Inflammatory macrophage treated with lipopolysaccharide for 4 hours (primary cell): ENCODE measurements around the gene PEF1.

Source experiments
- DNase-seq: peaks from one replicate; pipeline ENCODE4 v3.0.0-alpha.2; 2020

The PEF1 gene

GRCh38 chr1:31626223-31627207 lies 18.2 kb downstream of the PEF1 start:
- peak; percentile 30 for DNase-seq

GRCh38 chr1:31625561-31626222 lies 19.0 kb downstream of the PEF1 start:
- peak; percentile 60 for DNase-seq

DNA sequence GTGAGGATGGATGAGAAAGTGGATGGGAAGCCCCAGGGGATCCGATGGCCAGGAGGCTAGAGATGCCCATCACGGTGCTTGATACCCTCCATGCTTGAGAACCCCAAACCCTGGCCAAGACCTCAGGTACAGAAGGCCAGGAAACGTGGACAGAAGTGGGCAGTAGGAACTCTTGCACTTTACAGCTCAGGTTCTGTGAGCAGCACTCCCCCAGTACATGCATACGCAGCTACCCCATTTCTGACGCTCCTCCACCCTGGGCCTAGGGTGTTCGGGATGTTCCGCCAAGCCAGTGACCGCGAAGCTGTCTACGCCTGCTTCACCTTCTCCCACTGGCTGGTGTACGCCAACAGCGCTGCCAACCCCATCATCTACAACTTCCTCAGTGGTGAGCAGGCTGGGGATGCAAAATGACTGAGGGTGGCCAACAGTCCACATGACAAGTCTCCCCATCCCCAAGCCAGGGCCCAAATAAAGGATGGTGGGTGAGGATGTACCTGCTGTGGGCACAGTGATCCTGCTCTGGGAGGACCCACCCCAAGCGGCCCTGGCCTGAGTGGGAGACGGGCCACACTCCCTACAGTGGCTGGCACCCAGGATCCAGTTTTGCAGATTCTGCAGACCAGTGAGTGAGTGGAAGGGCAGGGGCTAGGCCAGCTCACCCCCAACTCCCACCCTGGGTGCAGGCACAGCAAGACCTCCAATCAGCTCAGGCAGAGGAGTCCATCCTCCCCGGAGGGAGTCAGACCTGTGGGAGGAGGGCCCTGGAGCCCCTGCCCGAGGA lies 19.8 kb downstream of the PEF1 start:
- DNase-seq = no peak

DNA sequence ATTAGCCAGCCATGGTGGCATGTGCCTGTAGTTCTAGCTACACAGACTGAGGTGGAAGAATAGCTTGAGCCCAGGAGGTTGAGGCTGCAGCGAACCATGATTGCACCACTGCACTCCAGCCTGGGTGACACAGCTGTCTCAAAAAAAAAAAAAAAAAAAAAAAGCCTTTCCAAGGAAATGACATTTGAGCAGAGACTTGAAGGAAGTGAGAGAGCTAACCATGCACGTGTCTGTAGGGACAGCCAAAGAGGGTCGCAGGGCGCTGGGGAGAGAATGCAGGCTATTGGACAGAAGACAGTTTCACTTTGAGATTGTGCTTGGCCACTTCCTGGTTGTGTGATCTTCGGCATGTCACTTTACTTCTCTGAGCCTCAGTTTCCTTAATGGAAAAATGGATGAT lies 20.4 kb downstream of the PEF1 start:
- DNase-seq = peak; percentile 73

DNA sequence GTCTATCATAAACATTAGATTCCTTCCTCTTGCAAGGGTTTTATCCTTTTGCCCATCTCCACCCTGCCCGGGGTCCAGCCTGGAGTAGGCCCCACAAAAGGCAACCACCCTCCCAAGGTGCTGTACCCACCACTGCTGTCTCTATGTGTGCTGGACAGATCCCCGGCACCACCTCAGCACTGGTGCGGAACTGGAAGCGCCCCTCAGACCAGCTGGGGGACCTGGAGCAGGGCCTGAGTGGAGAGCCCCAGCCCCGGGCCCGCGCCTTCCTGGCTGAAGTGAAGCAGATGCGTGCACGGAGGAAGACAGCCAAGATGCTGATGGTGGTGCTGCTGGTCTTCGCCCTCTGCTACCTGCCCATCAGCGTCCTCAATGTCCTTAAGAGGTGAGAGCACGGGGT lies 21.3 kb downstream of the PEF1 start:
- no peak for DNase-seq

GRCh38 chr1:31621847-31622730 lies 22.6 kb downstream of the PEF1 start:
- DNase-seq = no peak

GRCh38 chr1:31621498-31621820 lies 23.2 kb downstream of the PEF1 start:
- DNase-seq = no peak

DNA sequence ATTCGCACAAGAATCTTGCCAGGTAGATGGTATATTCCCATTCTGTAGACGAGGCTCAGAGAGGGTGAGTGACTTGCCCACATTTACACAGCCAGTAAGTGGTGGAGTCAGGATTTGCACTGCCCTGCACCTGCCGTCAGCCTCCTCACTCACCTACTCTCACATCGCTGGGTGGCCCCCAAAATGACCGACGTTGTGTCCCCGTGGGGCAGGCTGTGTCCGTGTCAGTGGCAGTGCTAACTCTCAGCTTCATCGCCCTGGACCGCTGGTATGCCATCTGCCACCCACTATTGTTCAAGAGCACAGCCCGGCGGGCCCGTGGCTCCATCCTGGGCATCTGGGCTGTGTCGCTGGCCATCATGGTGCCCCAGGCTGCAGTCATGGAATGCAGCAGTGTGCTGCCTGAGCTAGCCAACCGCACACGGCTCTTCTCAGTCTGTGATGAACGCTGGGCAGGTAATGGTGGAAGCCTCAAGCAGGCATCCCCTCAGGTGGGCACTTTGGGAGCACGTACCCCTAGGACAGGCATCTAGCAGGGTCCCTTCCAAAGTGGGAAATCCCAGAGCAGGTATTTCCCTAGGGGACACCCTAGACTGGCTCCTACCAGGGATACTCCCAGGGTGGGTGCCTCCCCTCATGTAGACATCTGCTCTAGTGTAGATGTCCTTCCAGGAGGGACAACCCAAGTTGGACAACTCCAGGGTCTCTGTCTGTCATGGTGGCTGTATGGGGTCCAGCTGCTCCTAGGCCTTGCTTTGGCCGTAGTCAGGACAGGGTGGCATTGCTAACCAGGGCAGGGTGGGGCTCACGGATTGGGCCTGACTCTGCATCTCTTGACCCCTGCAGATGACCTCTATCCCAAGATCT lies 23.8 kb downstream of the PEF1 start:
- no peak for DNase-seq

DNA sequence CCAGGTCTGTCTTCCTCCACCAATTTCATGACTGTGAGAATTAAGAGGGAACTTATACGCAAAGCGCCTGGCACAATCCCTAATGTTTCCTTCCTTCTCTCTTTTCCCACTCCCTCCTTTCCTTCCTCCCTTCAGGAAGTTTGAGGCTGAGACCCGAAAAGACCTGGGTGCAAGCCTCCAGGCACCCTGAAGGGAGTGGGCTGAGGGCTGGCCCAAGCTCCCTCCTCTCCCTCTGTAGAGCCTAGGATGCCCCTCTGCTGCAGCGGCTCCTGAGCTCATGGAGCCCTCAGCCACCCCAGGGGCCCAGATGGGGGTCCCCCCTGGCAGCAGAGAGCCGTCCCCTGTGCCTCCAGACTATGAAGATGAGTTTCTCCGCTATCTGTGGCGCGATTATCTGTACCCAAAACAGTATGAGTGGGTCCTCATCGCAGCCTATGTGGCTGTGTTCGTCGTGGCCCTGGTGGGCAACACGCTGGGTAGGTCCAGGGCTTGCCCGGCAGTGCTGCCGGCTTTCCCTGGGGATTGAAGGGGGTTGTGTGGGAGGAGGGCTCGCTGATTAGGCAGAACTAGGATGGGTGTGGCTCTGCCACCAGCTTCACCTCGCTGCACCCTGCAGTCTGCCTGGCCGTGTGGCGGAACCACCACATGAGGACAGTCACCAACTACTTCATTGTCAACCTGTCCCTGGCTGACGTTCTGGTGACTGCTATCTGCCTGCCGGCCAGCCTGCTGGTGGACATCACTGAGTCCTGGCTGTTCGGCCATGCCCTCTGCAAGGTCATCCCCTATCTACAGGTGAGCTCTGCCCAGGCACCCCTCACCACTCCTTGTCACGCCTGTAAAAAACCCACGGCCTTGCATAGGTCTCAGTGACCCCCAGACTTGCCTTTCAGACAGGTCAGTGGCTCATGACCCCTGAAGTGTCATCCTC lies 25.5 kb downstream of the PEF1 start:
- DNase-seq = no peak

- peak; percentile 30 for DNase-seq
Measured at GRCh38 chr1:31617916-31618746, 26.5 kb downstream of the PEF1 start.

DNA sequence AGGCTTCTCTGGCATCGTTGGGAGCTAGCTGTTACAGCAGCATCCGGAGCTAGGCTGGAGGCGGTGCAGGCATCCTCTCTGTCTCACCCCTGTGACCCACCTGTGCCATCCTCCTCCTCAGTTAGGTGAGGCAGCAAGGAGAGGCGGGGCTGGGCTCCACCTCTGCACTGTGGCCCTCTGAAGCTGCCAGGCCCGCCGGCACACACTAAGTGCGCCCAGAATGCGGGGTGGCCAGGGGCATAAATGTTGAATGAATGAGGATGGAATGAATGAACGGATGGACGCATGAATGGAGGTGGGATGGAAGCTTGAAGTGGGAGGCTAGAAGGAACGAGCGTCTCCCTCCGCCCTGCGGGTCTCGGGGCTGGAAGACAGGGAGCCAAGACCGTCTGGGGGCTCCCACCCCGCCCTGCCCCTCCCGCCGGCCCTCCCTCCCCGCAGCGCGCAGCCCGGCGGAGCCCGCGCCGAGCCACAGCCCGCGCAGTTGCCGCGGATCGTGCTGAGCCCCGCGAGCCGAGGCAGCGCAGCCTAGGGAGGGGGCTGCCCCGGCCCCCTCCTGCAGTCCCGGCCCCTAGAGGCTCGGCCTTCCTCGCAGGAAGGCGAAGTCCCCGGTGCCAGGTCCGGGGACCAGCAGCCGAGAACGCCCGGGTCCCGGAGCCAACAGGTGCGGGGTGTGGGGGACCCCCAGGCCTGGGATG lies 27.3 kb downstream of the PEF1 start, which contains the start of gene HCRTR1:
HCRTR1 (plus strand) TSS at position 472 of the 698 bp plus-strand sequence. CDS start 1,504 bp downstream, outside the sequence.
- DNase-seq = no peak

DNA sequence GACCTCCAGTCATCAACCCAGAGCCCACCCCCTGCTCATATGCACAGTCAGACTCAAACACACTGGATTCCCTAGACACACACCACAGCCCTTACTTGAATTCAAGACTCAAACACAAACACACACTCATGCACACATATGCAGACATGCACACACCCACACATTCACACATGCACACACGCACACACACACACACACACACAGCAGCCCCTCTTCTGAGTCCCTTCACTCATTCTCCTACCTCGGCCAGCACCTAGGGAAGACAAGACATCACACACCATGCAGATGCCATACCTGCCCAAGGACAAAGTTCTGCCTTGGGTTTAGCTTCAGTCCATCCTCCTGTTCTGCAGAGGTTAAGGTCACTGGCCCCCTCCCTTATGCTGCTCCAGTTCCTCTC lies 28.7 kb downstream of the PEF1 start:
- no peak for DNase-seq

DNA sequence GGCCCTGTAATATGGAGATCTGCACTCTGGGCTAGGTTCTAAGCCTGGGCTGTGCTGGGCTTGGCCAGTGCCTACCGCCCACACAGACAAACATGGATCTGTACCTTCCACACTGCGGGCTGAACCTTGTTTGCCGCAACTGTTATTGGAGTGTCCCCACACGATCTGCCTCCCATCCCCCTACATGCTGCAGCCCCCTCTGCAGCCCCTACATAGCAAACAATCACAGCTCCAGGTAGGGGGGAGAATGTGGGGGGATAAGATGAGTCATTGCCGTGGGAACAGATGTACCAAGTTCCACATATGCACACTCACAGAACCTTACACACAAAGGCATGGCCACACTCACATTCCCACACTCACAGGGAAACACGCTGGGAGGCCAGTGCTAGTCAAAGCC lies 29.3 kb downstream of the PEF1 start:
- no peak for DNase-seq

DNA sequence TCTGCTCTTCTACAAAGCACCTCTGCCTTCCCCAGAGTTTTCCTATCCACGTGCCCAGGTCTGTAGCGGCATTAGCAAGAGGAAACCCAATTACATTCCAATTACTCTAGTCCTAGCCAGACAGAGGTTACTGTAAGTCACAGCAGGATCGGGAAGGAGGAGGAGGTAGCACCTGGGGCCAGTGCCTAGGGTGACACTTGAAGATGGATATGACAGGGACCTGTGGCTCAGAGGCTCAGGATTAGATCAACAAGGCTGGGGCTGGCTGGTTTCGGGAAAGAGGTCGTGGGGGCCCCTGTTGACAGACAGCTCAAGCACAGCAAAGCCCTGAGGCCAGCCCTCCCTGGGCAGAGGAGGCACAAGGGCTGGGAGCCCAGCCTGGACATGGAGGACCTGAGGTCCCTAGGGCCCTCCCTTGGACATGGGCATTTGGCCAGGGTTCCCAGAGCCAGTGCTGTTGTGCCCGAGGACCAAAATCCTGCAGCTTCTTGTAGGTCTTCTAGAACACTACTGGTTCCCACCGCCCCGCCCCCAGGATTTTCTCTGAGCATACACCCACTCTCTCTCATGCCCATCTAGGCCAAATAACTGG lies 30.2 kb downstream of the PEF1 start:
- no peak for DNase-seq

DNA sequence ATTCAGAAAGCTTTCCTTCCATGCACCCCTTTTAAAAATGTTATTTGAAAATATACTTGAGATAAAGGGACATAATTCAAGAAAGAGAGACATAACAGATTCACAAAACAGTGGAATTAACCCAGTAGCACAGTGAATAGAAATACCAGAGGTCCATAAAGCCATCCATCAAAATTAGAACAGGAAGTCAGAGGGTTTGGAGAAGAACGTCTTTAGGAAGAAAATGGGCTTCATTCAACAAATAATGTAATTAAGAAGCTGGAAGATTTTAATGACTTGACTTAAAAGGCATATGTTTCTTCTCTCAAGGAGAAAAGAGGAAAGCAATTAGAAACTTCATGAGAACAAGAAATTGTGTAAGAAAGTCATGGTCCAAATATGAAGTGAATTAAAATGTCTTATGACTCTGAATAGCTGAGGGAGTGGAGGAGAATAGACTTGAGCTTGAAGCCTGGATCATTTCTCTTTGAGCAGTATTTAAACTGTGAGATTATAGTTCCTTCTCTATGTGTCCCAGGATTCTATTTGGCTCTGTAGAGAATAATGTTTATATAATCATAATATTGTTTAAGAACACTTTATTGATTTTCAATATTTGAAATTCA lies 35.1 kb downstream of the PEF1 start:
- DNase-seq = peak; percentile 57

DNA sequence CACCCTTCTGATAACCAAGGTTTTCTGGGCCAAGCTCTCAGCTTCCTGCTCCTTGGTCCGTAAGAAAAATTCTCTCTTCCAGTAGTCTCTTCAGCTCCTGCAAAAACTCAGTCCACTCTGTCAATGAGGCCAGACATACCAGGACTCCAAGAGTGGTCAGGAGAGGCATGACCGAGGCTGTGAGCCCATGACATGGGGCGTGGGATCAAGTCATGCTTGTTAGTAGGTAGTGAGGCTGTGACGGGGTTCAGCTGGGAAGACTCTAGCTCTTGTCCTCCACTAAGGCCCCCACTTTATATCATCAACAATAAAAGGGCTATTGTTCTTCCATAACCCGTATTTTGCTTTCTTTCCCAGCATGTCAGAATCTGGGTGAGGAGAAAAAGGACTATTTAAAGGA lies 37.3 kb downstream of the PEF1 start:
- no peak for DNase-seq

GRCh38 chr1:31605908-31606427 lies 38.7 kb downstream of the PEF1 start:
- peak; percentile 99 for DNase-seq
